Measurements from ENCODE around the gene SYNDIG1.

GRCh38 chr20:24469894-24470745 lies 691 bp downstream of the SYNDIG1 start:
- TF ChIP-seq CTCF (IDR thresholded peaks at IDR 0.05) (no peak), POLR2A (IDR thresholded peaks at IDR 0.05) (no peak)
